ENCODE measurements around the gene CORO2B.

DNA sequence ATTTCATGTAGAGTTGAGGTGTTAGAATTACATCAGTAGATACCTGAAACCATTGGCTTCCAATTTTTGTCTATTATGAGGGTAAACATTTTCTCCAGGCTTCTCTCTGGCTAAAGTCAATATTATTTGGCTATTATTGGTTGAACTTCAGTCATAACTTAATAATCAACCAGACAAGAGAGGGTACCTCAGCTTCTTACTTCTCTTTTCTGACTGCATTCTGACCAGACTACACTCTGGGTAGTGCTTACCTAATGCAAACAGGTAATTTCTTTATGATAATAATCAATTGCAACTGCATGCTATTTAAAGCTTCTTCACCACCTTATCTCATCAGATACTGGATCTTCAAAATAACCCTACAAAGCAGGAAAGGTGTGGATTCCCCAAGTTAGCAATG, 156.8 kb downstream of the CORO2B start:
- TF ChIP-seq, protein P1, sequence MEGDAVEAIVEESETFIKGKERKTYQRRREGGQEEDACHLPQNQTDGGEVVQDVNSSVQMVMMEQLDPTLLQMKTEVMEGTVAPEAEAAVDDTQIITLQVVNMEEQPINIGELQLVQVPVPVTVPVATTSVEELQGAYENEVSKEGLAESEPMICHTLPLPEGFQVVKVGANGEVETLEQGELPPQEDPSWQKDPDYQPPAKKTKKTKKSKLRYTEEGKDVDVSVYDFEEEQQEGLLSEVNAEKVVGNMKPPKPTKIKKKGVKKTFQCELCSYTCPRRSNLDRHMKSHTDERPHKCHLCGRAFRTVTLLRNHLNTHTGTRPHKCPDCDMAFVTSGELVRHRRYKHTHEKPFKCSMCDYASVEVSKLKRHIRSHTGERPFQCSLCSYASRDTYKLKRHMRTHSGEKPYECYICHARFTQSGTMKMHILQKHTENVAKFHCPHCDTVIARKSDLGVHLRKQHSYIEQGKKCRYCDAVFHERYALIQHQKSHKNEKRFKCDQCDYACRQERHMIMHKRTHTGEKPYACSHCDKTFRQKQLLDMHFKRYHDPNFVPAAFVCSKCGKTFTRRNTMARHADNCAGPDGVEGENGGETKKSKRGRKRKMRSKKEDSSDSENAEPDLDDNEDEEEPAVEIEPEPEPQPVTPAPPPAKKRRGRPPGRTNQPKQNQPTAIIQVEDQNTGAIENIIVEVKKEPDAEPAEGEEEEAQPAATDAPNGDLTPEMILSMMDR (IDR thresholded peaks at IDR 0.05), result no peak
- TF ChIP-seq, protein P2, sequence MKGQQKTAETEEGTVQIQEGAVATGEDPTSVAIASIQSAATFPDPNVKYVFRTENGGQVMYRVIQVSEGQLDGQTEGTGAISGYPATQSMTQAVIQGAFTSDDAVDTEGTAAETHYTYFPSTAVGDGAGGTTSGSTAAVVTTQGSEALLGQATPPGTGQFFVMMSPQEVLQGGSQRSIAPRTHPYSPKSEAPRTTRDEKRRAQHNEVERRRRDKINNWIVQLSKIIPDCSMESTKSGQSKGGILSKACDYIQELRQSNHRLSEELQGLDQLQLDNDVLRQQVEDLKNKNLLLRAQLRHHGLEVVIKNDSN (IDR thresholded peaks at IDR 0.05; ENCODE audit: borderline replicate concordance, low read depth), result no peak
